Right forelimb (tissue), 1 donor: ENCODE results near the gene NT5DC1.

Source experiments
- DNase-seq: peaks from one replicate; pipeline ENCODE4 v3.0.0-alpha.2; 2018

The NT5DC1 gene

DNA sequence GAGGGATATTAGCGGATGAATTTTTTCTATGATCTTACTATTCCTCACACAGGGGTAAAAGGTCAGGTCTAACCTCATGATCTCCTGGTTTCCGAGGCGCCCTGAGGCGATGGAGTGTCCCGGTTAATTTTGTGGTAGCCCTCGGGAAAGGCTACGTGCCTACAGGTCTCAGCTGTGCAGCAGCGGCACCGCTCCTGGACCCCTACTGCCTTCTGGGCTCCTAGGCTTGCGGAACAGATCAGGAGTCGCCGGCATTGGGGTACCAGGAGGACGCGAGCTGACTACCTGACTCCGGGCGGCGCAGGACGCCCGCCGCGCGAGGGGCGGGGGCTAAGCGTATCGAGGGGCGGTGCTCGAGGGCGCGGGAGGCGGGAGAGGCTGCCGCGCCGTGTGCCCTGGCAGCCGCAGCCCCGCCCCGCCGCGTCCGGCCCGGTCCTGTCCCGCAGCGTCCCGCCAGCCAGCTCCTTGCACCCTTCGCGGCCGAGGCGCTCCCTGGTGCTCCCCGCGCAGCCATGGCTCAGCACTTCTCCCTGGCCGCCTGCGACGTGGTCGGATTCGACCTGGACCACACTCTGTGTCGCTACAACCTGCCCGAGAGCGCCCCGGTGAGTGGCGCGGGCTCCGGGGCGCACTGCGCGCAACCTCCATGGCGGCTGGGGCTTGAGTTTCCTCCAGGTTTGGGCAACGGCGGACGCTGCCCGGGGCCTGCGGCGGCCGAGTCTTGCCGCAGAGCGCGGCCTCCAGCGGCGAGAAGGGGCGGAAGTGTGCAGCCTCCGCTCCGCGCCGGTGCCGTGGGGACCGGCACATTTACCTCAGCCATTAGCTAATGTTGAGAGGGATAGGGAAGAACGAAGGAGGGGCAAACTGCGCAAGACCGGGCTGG, at the start of gene NT5DC1:
Gene NT5DC1, plus strand, starts transcription at position 435 of the 883 bp plus-strand sequence. Its CDS starts 78 bp downstream, at position 513.
- peak; percentile 87 for DNase-seq

DNA sequence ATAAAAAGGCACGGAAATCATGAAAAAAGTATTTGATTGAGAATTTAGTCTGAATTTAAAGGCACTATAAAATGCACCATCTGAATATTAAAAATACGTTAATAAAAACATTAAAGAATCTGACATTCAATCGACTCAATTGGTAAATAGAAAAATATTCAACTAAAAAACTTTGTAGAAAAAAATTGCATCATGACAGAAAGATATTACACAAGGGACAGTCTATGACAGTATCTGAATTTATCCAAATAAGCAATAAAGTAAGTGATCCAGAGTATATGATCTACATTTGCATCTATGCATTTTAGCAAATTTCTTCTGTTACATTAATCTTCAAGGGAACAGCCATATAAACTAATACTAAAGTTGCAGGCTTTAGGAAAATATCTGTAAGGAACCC, 49.4 kb upstream of the NT5DC1 start:
- DNase-seq: no peak

DNA sequence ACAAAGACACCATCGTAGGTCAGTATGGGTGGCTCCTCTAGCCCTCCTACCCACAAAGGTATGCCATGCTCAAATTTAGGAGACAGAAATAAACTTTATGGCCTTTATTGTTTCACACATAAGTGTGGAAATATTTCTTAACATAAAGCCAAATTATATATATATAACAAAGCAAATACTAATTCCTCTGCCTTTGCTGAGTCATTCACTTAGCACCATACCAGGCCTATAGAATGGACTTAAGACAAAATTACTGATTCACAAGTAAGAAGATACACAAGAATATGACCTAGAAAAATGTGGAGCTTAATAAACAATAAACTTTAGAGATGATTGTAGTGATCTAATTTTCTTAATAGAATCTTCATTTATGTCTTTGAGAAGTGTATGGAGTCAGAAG, 45.1 kb upstream of the NT5DC1 start:
- DNase-seq: no peak

DNA sequence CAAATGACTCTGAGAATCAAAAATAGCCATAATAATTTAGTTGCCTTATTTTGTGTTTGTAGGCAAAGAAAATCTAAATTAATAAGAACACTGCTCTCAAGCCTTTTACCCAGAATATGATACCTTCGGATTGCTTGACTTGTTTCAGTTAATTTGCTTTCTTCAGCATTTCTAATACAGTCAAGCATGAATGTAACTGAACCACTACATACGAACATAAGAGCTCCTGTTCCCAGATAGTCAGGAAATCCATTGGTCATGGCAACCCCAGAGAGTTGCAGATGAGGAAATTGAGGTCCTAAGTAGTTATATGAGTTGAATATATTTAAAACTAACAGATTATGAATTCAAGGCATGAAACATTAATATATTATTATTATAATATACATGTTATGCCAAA, 42.9 kb upstream of the NT5DC1 start:
- DNase-seq: no peak

DNA sequence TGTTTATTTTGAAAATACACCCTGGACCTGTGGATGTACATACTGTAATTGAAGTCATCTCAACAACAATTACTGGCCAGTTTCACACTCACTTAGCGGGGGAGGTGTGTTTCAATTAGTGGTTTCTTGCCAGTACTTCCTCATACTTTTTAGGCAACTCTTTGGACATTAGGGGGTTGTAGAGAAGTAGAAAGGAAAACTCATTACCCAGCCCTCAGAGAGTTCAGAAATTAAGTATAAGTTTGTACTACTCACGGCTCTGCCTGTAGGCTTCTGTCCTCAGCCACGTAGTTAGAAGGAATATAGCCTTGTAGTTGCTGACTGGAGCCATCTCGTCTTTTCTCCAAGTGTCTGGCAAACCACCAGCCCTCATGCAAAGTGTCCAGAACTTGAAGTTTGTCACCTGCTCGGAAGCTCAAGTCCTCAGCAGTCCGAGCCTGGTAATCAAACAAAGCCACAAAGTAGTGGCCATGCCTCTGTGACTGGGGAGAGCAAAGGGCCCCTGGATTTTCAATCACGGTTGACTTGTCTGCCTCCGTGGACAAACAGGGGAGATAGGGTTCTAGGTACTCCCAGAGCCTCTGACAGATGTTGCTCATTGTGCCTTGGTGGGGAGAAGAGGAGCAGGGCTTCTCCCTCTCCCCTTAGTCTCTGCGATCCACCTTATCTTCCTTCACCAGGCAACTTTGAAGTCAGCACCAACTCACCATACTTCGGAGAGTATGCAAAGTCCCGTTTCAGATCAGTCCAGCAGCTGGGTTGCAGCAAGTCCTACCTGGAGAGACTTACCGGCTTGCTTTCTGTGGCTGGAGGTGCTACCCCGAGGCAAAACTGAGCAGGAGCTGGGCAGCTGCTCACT, 40.7 kb upstream of the NT5DC1 start:
- peak; percentile 37 for DNase-seq

DNA sequence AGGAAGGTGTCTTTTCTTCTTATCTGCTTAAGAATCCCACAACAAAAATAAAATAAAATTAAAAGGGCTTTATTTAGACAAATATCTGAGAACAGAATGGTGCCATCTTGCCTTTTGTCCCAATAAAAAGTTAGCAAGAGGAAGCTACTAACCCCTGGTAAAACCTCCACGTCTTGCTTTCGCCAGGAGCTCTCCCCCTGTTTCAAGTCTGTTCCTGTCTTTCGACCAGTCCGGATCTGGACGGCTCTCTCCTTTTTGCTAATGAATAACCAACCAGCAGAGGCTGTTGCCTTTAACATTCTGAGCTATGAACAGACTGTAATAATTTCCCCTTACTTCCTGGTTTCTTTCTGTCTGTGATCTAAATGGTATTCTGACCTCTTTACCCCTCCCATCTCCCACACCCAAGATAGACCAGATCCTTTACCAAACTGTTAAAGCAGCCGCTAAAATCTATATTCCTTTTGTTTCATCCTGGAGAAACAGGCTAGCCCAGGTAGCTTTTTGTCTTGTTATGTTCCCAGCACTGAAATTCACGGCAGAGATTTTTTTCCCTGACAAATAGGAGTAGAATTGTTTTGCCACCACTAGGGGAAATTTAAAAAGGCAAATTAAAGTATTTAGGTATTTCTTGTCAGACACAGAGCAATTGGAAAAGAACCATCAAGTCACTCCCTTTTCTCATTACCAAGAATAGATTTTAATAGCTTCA, 39.9 kb upstream of the NT5DC1 start, which contains the start of gene FRK:
Gene FRK, minus strand, starts transcription at position 320 of the 712 bp plus-strand sequence. CDS start 580 bp downstream, outside the sequence.
- DNase-seq: peak; percentile 41

DNA sequence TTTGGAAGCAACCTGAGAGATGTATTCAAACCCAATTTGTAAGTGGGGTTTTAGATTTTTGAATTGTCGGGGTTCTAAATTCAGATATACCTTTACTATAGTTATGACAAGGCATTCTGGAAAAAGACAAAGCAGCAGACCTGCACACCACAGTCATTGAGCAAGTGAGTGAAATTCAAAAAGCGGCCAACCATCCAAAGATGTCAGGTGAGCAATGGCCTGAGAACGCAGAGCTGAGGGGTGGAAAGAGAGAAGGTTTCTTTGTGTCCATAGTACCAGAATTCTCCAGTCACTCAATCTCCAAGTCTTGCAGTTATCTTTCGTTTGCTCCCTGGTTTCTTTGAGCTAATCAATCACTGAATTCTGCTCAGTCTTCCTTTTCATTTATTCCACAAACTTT, 38.2 kb upstream of the NT5DC1 start:
- DNase-seq: no peak

DNA sequence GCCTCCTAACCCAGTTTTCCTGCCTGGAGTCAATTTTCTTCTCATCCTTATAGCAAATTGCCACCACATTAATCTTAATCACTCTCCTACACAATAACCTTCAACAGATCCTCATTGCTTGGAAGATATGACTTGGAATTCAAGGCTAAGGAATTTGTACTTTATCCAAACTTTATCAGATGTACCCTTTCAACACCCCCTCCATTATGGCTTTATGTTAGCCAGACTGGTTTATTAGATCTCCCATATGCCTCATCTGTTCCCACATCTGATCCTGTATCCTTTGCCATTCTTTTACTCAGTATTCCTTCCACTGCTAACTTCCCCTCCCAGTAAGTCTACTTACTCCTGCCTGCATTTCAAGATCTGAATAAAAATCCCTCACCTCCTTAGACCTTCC, 36.0 kb upstream of the NT5DC1 start:
- DNase-seq: no peak

DNA sequence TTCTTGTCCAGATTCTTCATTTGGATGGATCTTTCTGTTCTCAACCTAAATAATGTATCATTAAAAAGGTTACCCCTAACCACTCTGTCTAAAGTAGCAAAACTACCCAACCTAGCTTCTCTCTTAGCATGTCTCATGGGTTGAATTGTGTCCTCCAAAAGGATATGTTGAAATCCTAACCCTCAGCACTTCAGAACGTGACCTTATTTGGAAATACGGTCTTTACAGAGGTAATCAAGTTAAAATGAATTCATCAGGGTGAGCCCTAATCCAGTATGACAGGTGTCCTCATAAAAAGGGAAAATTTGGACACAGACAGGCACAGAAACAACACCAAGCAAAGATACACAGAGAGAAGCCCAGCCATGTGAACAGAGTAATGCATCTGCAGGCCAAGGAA, 33.9 kb upstream of the NT5DC1 start:
- DNase-seq: no peak

DNA sequence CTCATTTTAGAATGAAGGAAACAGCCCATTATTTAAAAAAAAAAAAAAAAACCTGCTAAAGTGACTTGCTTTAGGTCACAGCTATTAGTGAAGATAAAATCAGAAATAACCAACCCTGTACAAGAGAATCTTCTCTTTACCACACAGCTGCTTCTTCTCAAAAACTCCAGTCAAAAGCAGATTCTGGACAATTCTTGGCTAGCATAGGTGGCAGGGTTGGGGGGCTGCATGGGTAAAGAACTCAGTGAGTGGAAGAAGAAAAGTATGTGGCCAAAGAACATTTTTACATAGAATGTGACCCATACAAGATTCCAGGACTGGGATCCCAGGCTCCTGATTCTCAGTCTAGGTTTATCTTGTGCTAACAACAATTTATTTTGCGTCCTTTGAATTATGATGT, 30.6 kb upstream of the NT5DC1 start:
- DNase-seq: no peak

DNA sequence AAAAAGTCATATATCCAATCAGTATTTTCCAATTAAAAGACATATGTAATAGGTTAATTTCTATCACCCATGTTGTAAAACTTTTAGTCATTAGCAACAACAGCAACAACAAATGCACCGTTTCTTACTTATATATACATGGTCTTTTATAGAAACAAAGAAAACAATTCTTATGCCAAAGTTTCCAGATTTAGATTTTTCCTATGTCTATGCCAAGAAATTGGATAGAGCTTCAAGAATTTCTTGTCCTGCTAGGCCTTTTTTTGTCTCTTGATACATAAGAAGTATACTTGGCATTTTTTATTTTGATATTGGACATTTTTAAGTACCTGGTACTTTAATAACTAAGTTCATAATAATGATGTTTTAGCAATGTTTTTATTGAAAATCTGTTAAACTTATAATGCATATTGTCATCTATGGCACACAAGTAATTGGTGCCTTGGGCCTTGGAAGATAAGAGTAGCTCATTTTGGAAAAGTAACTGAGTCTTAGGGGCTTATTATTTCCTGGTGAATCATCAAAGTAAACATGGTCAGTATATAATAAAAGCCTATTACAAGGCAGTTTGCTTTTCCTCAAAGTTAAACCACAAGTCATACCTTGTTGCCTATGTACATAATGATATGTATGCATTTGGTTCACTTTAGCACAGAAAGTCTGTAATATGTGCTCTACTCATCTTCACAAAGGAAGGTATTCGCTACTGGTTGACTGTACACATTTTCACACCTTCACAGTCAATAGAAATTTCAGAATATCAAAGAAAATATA, 29.9 kb upstream of the NT5DC1 start:
- no peak for DNase-seq

DNA sequence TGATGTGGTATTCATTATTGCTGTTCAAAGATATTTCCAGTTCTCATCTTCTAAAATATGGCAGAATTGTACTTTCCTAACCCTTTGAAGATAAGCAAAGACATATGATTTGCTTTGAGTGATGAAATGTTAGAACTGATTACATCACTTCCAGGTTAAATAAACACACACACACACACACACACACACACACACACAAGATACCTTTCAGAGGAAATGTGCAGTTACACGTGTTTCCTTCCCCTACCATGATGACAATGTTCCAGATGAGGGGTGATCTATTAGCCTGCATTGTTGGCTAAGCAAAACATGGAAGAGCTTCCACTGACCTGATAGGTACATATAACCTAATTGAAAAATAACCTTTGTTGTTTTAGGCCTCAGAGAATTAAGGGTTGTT, 28.3 kb upstream of the NT5DC1 start:
- DNase-seq: no peak

DNA sequence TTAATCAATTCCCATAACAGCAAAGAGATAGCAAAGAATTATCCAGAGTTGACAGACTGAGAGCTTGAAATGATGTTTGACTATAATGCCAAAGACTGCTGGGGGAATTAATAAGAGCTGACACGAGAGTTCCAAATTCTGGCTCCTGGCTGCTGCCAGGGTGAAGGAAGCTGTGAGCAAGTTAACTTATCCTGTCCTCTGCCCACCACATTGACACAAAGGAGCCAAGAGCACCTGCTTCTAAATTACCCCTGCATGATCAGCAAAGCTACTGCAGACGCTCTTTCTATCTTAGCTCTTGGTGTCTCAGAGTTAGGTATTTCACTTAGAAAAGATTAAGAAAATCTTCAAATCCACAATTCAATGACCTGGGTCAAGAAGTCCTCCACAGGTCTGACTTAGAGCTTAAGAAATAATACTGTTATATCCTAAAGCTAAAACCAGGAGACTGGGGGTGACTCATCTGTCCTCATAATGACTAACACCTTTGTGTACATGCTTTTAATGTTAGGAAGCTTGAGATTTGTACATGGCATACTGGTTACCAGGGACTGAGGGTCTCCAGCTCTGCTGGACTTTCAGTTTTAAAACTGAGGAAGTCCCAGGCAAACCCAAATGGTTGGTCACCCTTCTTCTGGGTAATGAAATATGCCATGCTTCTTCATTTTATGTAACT, 26.8 kb upstream of the NT5DC1 start:
- no peak for DNase-seq

DNA sequence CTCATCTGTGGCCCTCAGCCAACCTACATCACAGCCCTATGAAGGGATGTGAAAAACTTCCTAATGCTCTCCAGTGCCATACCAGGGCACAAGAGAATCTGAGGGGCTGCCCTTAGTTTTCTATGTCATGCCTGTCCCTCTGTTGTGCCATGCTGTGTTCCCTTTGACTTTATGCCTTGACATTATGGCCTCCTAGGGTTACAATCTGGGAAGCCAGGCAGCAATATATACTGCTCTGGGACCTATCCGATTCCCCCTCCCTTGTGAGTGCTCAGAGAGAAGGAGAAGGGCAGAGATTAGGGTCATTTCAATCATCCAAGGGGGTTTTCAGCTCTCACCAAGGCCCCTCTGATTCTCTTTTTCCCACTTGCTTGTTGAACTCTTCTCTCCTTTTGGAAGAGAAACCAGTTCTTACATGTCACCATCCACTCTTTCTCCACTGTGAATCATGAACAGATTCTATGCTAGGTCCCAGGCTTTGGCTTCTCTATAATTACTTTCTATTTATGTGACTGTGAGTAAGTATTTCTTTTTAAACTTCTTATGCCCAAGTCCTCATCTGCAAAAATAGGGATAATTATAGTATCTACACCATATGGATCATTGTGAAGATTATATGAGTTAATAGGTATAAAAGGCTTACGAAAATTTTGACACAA, 25.8 kb upstream of the NT5DC1 start:
- no peak for DNase-seq

DNA sequence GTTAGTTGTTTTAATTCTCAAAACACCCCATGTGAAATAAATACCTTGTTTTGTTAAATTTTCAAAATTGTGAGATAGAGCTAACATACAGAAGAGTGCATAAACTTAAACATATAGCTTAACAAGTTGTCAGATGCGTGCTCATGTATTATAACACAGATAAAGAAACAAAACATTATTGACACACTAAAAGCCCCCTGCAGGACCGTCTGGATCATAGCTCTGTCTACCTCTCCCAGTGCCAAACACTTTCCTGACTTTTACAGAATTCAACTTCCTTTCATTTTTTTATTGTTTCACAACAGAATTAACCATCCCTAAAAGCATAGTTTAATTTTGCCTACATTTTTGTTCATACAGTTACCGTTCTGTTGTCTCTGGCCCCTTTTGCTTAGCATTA, 22.1 kb upstream of the NT5DC1 start:
- DNase-seq: no peak

DNA sequence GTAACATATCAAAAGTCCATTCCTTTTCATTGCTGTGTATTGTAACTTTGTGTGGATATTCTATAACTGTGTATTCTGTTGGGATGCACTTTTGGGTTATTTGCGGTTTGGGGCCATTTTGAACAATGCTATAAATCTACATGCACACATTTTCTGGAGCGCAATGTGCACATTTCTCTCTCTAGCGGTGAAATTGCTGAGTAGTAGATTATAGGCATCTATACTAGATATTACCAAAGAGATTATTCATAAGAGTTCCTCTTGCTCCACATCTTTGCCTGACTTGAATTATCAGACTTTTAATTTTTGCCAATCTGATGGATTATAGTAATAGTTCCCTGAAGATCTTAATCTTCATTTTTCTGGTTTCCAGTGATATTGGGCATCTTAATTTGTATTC, 21.7 kb upstream of the NT5DC1 start:
- no peak for DNase-seq

DNA sequence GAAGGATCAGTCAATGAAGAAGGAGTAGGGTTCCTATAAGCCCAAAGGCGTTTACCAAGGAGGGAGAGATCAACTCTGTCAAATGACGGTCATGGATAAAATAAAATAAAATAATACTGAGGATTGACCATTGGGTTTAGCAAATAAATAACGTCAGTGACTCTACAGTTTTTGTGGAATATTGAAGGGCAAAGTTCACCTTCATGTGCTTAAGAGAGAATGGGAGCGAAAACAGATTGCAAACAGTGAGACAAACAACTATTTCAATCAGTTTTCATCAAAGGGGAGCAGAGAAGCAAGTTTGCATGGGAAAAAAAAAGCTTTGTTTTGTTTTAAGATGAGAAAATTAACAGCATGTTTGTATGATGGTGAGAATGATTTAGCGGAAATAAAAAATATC, 17.6 kb upstream of the NT5DC1 start:
- DNase-seq: no peak

DNA sequence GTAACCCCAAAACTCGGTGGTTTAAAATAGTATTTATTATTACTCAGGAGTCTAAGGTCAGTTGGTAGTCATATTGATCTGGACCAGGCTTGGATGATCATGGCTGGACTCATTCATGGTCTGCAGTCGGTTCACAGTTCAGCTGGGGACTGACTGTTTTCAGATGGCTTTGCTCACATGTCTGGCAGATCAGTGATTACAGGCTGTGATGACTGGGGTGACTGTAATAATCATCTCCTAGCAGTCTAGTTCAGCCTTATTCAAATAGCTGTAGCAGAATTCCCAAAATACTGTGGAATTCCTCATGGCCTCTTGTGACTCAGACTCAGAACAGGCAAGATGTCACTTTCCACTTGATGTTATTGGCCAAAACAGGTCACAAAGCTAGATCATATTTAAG, 16.4 kb upstream of the NT5DC1 start:
- DNase-seq: no peak

DNA sequence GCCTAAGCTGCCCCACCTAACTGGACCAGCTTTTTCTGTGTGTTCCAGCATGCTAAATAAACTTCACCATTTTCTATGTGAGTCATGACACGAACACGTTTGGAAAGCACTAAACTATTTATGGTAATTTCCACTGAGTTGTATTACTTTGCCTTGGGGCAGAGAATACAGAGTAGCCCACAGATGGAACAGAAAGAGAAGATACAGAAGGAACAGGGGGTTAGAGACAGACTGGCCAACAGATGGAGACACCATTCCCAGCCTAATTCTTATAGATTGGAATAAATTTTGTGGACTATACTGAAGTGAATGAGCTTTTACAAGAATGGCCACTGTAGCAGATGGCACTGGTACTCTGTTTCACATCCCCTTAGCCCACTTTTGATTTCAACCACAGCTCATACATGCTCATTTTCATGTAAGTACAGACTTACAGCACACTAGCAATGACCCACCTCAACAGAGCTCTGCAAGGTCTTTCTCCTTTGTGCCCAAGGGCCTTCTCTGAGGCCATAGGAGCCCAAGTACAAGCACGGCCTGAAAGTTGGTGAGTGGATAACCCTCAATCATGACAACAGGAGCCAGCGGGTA, 13.1 kb upstream of the NT5DC1 start:
- no peak for DNase-seq

DNA sequence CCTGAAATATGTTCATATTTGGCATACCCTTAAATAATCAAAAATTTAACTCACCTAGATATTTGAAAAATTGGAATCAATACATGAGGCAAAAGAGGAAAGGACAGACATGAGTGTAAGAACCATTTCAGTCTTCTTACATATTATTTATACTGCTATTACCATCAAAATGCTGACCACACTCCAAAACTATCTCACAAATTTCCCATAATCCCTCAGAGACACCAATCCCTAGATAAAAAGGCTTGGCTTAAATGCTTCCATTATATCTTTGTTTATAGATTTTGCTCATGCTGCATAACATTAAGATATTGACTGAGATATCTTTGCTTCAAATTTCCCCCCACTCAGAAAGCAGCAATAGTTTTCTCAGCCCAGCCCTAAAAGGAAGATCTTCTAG, 11.7 kb upstream of the NT5DC1 start:
- no peak for DNase-seq

DNA sequence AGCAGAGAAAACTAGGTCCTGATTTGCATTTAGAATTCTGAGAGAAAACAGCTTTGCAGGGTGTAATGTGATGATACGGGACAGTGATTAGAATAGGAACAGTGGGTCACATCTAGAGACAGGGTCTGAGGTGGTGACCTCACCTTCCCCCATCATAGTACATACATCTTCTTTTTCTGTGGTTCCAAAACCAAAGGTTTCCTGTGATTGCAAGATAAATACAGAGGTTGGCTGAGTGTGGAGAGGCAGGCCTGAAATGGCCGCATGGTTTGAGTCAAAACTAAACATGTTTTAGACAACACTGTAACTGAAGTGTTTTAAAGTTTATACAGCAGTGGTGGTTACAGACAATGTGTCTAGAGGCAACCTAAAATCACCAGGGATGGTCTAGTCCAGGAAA, 10.4 kb upstream of the NT5DC1 start:
- DNase-seq: no peak
